Adipose tissue (tissue), 3 donors: ENCODE results near the gene CDK15. TPM values are rescaled to one million over a fixed set of nuclear protein-coding genes. Genes with fewer than 3 reads are reported as not detected.

Source experiments
- H3K27ac ChIP-seq: one replicate; pipeline ENCODE4 v1.5.1; 2013; ENCODE audit warnings: low read depth, low read length
- WGBS, 3 donors: extraction: QIAGEN DNeasy Blood & Tissue Kit; methylation state at CpG; one replicate each; pipeline ENCODE4 v1.1.7; 2013; 5-methylcytosine and 5-hydroxymethylcytosine counted together
- polyA plus RNA-seq, 3 donors: library from polyadenylated mRNA; stranded (reverse); fragments of 200-250 nt; gene quantifications; one replicate each; pipeline ENCODE4 v1.2.3, GENCODE V29; 2013
- donor health status: healthy with polysubstance abuse.
- donor health status: Bipolar disorder and iron deficiency.
- donor health status: healthy.

CDK15 gene
- polyA plus RNA-seq, 3 donors: 0.30 to 4.9 (median 0.58) TPM

DNA sequence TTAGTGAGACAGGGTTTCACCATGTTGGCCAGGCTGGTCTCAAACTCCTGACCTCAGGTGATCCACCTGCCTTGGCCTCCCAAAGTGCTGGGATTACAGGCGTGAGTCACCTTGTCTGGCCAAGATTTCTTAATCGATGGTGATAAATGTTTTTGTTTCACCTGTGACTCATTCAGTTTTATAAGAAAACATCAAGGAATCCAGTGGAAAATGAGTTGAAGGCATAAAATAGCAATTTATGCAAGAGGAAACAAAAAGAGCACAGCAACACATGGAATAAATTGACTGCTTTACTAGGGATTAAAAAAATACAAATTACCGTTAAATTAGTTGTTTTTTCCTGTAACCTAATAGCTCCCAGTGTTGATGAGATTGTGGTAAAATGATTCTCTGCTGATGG, 80.2 kb downstream of the CDK15 start:
- no peak overlapping the region for H3K27ac ChIP-seq
- 81 to 87% (median 85%) methylated on average over 3 of the region's 3 CpGs for WGBS, 3 donors

DNA sequence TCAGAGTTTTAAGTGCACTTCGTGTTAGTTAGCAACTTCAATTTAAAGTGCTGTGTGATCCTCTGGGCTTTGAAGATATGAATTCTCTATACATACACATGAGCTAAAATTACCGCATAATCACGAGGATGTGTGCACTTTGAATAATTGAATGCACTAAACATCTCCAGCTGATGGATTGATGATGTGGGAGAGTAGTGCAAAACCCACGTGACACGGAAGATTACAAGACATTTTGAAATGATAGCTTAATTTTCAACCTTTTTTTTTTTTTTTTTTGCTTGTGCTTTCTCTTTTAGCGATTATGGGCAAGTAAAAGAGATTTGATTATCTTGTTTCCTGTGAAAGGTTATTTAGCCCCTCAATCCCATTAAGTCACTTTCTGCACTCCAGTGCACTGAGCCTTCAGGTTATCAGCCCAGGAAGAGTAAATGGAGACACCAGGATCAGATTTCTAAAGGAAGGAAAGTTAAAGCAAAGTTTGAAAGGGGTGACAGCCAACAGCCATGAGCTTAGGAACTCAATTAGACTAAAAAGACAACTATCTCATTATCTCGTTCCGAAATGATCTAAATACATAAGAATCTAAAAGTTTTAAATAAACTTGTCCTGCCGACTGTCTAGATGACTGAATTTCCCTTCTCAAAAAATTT, 81.6 kb downstream of the CDK15 start:
- WGBS, 3 donors: 34 to 38% (median 38%) methylated on average over 9 of the region's 9 CpGs
- H3K27ac ChIP-seq: no peak overlapping the region

DNA sequence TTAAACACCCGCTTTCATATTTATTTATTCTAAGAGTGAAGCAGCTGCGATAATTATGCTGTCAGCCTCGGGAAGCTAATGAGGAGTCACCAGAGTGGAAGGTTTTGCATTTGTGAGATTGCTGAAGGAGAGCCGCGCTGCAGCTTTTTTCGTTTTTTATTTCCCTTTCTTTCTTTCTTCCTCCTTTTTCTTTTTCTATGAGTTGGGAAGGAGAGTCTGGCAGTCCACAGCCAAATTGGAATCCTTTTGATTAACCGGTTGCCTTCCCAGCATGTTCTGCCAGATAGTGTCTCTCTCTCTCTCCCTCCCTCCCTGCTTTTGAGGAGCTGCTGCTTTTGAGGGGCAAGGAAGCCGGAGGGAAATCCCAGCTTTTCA, 82.1 kb downstream of the CDK15 start:
- whole genome bisulfite sequencing, 3 donors: 30 to 36% (median 31%) methylated on average over 8 of the region's 8 CpGs
- H3K27ac ChIP-seq: no peak overlapping the region

DNA sequence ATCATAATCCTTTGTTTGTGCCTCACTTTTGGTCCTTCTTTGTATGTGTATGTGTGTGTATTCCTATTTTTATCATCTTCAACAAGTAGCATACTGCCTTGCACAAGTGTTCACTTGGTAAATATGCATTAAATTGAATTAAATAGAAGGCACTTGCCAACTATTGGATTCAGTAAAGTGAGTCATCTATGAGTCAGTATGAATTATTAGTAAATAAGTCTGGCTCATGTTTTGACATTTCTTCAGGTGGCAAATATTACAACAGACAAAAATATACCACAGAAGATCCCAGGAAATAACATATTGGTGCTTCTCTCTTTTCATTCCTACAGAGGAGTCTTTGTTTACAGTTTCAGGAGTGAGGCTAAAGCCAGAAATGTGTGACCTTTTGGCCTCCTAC, 84.1 kb downstream of the CDK15 start:
- no peak overlapping the region for H3K27ac ChIP-seq

DNA sequence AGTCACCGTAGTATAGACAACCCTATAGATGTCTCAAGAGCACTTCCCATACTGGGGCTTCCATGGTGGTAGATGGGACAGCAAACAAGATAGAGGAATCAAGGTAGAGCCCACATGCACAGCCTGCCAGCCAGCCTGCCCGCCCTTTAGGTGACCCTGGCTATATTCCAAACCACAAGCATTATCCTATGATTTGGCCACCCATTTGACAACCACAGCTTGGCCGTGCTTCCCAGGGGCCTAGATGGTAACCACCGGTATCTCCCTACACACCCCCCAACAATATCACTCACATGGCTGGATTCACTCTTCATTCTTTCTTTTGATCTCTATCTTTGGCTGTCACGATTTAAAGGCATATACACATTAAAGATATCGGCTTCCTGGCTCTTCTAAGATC, 85.3 kb downstream of the CDK15 start:
- 85 to 93% (median 86%) methylated on average over 6 of the region's 6 CpGs for WGBS, 3 donors
- H3K27ac ChIP-seq: no peak overlapping the region

DNA sequence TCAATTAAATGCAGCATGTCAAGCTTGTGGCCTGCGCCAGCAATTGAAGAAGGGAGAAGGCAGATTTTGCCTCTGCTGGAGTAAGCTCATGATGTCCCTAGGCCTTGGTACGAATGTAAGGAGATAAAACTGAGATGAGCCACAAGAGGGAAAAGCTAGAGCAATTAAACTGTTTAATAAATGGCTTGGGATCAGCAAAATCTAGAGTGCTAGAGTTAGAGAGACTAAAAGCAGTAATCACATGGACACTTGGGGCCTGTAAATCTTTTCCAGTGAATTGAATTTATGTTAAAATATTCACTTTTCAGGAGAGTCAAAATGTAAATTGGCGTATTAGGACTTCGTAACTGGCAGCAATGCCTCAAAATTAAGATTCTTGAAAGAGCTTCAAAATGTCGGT, 86.2 kb downstream of the CDK15 start:
- 89 to 94% (median 93%) methylated on average over 5 of the region's 5 CpGs for WGBS, 3 donors
- no peak overlapping the region for H3K27ac ChIP-seq

DNA sequence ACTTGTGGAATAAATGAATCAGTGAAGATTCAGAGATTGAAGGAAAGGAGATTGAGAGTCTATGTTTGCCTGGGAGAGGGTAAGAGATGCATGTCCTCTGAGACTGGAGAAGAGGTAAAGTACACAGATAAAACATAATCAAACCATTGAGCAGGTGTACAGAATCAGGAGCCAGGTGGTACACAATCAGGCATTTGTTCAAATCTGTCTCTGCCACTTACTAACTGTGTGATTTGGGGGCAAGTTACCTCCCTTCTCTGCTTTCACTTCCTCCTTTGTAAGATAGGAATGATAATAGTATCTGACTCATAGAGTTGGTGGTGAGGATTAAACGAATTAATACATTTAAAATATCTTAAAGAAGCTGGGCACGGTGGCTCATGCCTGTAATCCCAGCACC, 94.0 kb downstream of the CDK15 start:
- WGBS, 3 donors: 53 to 65% (median 62%) methylated on average over 2 of the region's 2 CpGs
- no peak overlapping the region for H3K27ac ChIP-seq

DNA sequence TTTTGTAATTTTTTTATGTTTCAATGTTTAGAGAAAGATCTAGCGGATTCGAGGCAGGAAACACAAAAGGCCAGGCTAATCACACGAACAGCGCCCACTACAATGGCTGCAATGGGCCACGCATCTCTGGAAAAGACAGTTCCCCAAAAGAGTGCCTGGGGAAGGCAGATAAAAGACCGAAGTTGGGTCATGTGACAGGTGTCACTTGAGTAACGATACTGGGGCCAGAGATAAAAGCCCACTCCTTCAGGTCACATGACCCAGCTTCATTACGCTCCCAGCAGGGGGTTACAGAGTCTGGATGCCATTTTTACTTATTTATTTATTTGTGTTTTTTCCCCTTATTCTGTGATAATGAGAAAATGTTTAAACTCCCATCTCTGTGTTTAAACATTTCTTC, 95.4 kb downstream of the CDK15 start:
- 39 to 63% (median 58%) methylated on average over 8 of the region's 8 CpGs for WGBS, 3 donors
- no peak overlapping the region for H3K27ac ChIP-seq

DNA sequence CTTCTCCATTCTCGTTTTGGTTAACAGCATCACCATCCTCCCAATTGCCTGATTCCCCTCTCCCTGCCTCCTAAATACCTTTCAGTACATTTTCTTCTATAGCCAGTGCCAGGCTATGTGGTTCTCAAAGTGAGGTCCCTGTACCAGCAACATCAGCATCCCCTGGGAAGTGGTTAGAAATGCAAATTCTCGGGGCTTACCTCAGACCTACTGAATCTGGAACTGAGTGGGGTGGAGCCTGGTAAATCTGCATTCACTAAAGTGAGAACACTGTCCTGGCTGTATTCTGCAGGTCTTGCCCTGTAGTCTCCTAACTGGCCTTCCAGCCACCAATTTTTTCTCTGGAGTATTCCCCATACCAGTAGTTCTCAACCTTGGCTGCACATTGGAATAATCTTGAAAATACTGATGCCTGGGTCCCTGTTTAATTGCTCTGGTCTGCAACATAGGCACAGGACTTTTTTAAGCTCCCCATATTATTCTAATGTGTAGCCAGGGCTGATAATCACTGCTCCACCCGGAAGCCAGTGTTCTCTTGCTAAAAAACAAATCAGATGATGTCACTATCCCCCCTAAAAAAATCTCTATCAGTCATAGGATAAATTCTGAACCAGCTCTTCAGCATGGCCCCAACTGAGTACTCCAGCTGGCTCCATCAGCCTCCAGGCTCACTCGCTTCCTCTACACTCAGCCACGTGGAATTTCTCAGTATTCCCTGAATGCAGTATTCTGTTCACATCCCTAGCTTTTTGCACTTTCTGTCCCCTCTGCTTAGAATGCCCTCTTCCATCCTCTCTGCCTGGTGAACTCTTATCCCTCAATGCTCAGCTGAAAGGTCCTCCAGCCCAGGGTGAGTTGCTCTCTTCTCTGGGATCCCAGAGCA, 98.4 kb downstream of the CDK15 start:
- 56 to 68% (median 58%) methylated on average over 5 of the region's 5 CpGs for WGBS, 3 donors
- H3K27ac ChIP-seq: no peak overlapping the region

DNA sequence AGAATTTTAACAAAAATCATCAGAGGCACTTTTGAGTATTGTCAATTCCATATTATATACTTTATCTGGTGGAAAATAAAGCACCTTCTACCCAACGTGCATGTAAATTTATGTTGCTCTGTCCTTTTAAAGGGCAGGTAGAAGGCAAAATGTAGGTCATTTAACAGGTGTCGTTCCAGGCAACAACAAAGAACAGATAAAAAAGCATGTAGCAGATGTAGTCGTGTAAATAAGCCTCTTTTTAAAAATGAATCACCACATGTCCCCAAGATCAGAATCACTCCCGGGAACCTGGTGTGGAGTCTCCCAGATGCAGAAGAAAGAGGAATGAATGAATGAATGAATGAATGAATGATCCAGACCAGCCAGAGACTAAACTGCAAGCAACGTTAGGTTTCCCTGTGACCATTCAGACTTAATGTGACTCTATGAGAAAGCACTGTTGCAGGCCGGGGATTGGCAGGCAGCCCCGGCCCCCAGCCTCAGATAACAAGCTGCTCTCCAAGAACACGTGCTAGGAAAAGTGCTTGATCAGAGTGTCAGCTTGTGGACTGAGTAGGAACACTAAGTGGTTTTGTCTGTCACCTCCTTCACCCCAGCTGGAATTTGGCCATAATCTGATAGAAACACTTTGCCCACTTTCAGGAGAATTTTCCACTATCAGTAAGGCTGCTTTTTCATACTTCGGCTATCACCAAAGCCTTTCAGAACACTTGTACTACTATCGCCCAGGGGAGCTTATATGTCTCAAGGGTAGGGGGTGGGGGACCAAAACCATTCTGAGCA, 100.6 kb downstream of the CDK15 start:
- H3K27ac ChIP-seq: no peak overlapping the region
- WGBS, 3 donors: 45 to 69% (median 57%) methylated on average over 10 of the region's 10 CpGs

DNA sequence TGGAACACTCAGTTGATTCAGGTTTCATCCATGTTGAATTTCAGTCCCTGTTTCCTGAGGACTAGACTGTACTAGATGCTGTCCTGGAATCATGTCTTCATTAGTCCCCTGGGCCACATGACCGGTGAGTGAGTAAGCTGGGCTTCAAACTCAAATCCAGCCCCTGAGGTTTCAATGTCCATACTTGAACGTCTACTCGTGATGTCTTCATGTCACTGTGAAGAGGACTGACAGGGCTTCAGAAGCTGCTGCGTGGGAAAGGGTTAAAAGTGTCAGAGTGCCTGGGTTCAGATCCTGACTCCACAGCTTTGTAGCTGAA, 101.2 kb downstream of the CDK15 start:
- 75 to 80% (median 77%) methylated on average over 4 of the region's 4 CpGs for WGBS, 3 donors
- H3K27ac ChIP-seq: no peak overlapping the region

DNA sequence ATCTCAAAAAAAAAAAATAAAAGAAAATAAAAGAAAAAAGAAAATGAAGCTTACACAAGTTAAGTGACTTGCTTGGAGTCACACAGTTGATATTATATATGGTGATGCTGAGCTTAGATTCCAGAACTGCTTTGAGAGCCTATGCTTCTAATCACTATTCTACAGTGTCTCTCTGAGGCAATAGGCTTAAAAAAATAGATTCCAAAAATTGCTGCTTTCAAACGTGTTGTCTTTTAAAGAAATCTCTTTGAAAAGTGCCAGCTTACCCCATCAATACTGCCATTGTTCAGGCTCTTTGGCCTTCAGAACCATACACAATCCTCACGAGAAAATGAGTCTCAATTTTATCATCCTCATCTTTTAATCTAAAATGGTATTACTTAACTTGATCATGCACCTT, 102.6 kb downstream of the CDK15 start:
- 56 to 85% (median 81%) methylated on average over 2 of the region's 2 CpGs for whole genome bisulfite sequencing, 3 donors
- H3K27ac ChIP-seq: no peak overlapping the region

DNA sequence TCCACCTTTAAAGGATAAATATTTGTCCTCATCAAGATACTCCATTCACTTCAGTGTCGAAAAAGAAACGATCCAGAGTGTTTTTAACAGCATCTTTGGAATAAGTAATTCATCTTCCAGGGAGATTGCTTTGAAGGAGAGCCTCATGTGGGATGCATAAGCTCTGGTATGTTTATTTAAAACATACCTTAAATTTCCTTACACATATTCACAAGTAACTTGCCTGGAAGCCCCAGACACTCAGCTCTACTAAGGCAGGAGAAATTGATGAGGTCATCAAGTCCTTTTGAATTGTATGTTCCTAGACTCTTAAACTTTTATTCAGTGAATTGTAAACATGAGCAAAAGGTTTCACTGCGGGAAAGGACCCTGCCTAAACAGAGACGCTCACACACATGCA, 103.0 kb downstream of the CDK15 start:
- 70 to 79% (median 78%) methylated on average over 4 of the region's 4 CpGs for WGBS, 3 donors
- no peak overlapping the region for H3K27ac ChIP-seq

DNA sequence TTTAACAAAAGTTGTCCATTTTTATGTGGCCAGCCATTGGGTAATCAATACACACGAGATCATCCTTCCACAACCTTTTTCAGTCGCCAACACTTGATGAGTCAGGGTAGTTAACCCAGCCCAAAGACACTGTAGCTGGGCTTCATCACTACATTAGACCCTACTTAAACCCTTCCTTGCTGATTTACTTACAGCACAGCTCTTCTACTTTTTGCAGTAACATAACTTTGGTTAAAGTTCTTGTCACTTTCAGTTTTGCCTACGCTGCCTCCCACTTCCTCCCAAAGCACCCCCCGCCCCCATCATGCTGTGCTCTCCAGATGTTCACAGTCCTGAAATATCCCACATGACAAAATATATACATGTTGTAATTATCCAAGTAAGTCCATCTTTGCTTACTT, 103.6 kb downstream of the CDK15 start:
- WGBS, 3 donors: 21 to 54% (median 26%) methylated on average over 4 of the region's 4 CpGs

DNA sequence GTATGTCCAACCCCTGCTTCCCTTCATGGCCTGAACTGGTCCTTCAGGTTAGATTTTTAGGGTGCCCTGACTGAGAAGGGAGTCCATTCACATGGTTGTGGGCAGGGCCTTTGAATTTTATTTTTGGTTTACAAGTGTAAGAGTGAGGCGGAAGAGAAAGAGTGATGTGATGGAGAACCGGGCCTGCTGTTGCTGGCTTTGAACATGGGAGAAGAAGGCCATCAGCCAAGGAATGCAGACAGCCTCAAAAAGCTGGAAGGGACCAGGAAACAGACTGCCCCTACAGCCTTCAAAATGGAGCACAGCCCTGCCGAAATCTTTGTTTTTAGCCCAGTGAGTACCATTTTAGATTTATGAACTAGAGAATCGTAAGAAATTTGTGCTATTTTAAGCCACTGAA, 105.0 kb downstream of the CDK15 start:
- 84 to 89% (median 85%) methylated on average over 4 of the region's 4 CpGs for WGBS, 3 donors
- no peak overlapping the region for H3K27ac ChIP-seq

More for the DNA sequence above, 103.6 kb downstream of the CDK15 start:
- no peak overlapping the region for H3K27ac ChIP-seq

DNA sequence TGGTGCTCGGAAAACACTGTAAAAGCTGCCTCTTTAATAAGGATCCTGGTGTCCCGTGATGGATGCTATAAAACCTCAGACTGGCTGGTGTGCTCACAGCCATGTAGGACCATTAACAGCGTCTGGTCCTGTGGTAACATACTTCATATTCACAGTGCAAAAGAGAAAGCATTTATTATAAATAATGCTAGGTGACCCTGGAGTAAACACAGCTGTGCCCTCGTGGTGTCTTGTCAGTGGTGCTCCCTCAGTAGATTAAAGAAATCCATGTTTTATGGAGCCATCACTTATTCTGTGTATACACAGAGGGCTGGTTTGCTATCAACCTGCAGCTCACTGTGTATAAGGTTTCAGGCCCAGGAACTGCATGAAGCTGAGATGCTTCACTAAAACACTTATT, 106.9 kb downstream of the CDK15 start:
- no peak overlapping the region for H3K27ac ChIP-seq
- whole genome bisulfite sequencing, 3 donors: 72 to 81% (median 78%) methylated on average over 4 of the region's 4 CpGs

DNA sequence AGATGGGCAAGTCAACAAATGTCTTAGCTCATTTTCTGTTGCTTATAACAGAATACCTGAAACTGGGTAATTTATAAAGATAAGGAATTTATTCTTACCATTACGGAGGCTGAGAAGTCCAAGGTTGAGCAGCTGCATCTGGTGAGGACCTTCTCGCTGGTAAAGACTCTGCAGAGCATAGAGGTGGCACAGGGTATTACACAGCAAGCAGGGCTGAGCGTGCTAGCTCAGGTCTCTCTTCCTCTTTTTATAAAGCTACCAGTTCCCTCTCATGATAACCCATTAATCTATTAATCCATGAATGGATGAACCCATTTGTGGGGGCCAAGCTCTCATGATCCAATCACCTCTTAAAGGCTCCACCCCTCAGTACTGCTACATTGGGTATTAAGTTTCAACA, 109.1 kb downstream of the CDK15 start:
- no peak overlapping the region for H3K27ac ChIP-seq
- 78 to 84% (median 83%) methylated on average over 3 of the region's 3 CpGs for WGBS, 3 donors

DNA sequence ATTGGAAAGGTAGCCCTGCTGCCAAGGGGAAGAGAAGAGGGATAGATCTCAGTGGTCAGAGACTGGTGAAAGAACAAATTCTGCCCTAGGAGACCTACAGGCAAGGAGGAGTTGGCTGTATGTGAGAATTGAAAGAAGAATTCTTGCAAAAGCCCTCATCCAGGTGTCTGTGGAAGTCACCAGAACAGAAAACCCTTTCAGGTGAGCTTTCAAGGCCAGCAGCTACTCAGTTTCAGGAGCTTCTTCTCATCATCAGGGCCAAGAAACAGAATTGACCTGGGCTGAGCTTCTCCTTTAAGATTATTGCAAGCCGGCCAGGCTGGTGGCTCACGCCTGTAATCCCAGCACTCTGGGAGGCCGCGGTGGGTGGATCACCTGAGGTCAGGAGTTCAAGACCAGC, 110.2 kb downstream of the CDK15 start:
- WGBS, 3 donors: 94 to 100% (median 98%) methylated on average over 4 of the region's 4 CpGs
- no peak overlapping the region for H3K27ac ChIP-seq

DNA sequence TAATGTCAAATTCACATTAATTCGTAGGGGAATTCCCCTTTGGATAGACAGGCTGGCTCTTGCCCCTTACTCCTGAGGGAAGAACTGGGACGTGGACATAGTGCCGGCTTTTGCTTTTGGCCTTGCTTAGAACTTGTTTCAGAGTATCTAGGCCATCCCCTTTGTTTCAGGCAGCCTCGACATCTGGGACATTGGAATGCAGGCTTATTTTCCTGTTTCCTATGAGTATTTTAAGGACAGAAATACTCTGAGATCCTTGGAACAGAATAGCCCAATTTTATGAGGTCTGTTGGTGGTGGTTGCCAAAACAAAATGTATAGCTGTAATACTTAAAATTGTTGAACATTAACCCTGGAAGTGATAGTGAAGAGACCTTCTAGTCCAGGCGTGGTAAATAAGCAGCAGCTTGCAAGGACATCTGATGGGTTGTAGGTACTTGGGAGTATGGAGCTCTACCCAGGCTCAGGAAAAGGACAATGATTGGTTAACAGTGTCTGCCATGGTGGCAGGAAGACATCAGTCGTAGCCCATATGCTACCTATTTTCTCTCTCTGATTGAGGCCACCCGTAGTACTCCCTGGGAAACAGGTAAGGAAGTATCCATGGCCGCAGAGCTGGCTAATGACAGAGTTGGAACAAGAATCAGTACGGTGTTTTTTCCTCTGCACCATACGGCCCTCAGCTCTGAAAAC, 112.4 kb downstream of the CDK15 start:
- WGBS, 3 donors: 59 to 69% (median 64%) methylated on average over 10 of the region's 10 CpGs

More for the DNA sequence above, 112.4 kb downstream of the CDK15 start:
- no peak overlapping the region for H3K27ac ChIP-seq
